Measurements from ENCODE around the gene TBCEL. TPM values are rescaled to one million over a fixed set of nuclear protein-coding genes. Genes with fewer than 3 reads are reported as not detected.

The TBCEL gene
- total RNA-seq, 6 experiments from 2014 or later, result 15.0 to 23.4 (median 18.2) TPM

- Mint-ChIP-seq H3K27me3 (ENCODE audit: insufficient read depth) (peaks cover 9% of the 10 kb centered on the region), H3K9me3 (no peaks in the 10 kb centered on the region), H3K27ac (no peak overlapping the region), H3K4me1 (ENCODE audit: low read depth) (no peaks in the 10 kb centered on the region), H3K36me3 (ENCODE audit: low read depth) (no peaks in the 10 kb centered on the region), H3K4me3 (no peak overlapping the region)
- TF ChIP-seq CTCF (IDR thresholded peaks at IDR 0.05), result no peak
- no peak for DNase-seq
Observed at GRCh38 chr11:120995184-120995583, 28.7 kb upstream of the TBCEL start.

- no peak for TF ChIP-seq CTCF (IDR thresholded peaks at IDR 0.05)
- no peak for DNase-seq
- no peaks in the 10 kb centered on the region for H3K36me3 Mint-ChIP-seq (ENCODE audit: low read depth)
- H3K27ac Mint-ChIP-seq, result no peak overlapping the region
- H3K4me3 Mint-ChIP-seq, result no peak overlapping the region
- peaks cover 4% of the 10 kb centered on the region for H3K27me3 Mint-ChIP-seq (ENCODE audit: insufficient read depth)
- no peaks in the 10 kb centered on the region for H3K4me1 Mint-ChIP-seq (ENCODE audit: low read depth)
- H3K9me3 Mint-ChIP-seq, result no peaks in the 10 kb centered on the region
Observed at GRCh38 chr11:120996973-120997372, 26.9 kb upstream of the TBCEL start.

- Mint-ChIP-seq H3K27ac (no peak overlapping the region), H3K9me3 (no peaks in the 10 kb centered on the region), H3K4me1 (ENCODE audit: low read depth) (no peaks in the 10 kb centered on the region), H3K36me3 (ENCODE audit: low read depth) (no peaks in the 10 kb centered on the region), H3K4me3 (no peak overlapping the region), H3K27me3 (ENCODE audit: insufficient read depth) (peaks cover 4% of the 10 kb centered on the region)
- no peak for DNase-seq
- TF ChIP-seq CTCF (IDR thresholded peaks at IDR 0.05), result no peak
Observed at GRCh38 chr11:120998581-120998980, 25.3 kb upstream of the TBCEL start.

GRCh38 chr11:121004206-121004840 lies 19.6 kb upstream of the TBCEL start:
- TF ChIP-seq CTCF (IDR thresholded peaks at IDR 0.05), result no peak
- Mint-ChIP-seq H3K9me3 (no peaks in the 10 kb centered on the region), H3K27ac (no peak overlapping the region), H3K27me3 (ENCODE audit: insufficient read depth) (peaks cover 4% of the 10 kb centered on the region), H3K4me3 (no peak overlapping the region), H3K4me1 (ENCODE audit: low read depth) (no peaks in the 10 kb centered on the region), H3K36me3 (ENCODE audit: low read depth) (no peaks in the 10 kb centered on the region)
- DNase-seq, result no peak

- H3K9me3 Mint-ChIP-seq, result no peaks in the 10 kb centered on the region
- no peaks in the 10 kb centered on the region for H3K36me3 Mint-ChIP-seq (ENCODE audit: low read depth)
- no peaks in the 10 kb centered on the region for H3K4me1 Mint-ChIP-seq (ENCODE audit: low read depth)
- TF ChIP-seq CTCF (IDR thresholded peaks at IDR 0.05), result no peak
- H3K27me3 Mint-ChIP-seq (ENCODE audit: insufficient read depth), result no peaks in the 10 kb centered on the region; the same call in 1 of the 2 replicates
- H3K27ac Mint-ChIP-seq, result no peak overlapping the region
- no peak for DNase-seq
- H3K4me3 Mint-ChIP-seq, result no peak overlapping the region
Observed at GRCh38 chr11:121006922-121007321, 17.0 kb upstream of the TBCEL start.
